HepG2 (cell line): ENCODE measurements around the gene ZMYND8. TPM values are rescaled to one million over a fixed set of nuclear protein-coding genes. Genes with fewer than 3 reads are reported as not detected.

Experiments used
- ATAC-seq: fragments of 200-7000 bp; cut with Tn5 transposase; 3 replicates; pipeline ENCODE4 v1.9.1; 2020; ENCODE audit warnings: mild to moderate bottlenecking, moderate library complexity
- BruUV-seq: library from RNA; stranded (reverse); fragments of 400-500 nt; replicated peaks from 2 replicates; lab custom pipeline; 2021; lab: Mats Ljungman, UMichigan
- CTCF ChIA-PET: fragments of 300-600 bp; formaldehyde crosslinking; extraction: SDS; loops from one replicate; lab custom pipeline; 2021; ENCODE audit warnings: low total read pairs, inconsistent platforms, low intra/inter-chr PET ratio; lab: Yijun Ruan, JAX
- POLR2A ChIA-PET: fragments of 350-600 bp; sonication (Branson Sonifier 250); formaldehyde crosslinking; loops from one replicate; lab custom pipeline; 2020; ENCODE audit warnings: antibody characterized with exemption, inconsistent platforms; lab: Yijun Ruan, JAX
- DNase-seq: peaks from one replicate; pipeline ENCODE4 v3.0.0-alpha.2; 2015; ENCODE audit warnings: low spot score
- FAIRE-seq: peaks from 3 replicates; lab custom pipeline; 2011; peaks lifted over from hg19 to GRCh38; lab: Jason Lieb, UNC
- H2AFZ ChIP-seq: one replicate; pipeline ENCODE4 v1.6.1; 2011; ENCODE audit warnings: low read length, inconsistent platforms
- H3K27ac ChIP-seq: fragments of 300-600 bp; 3 replicates; pipeline ENCODE4 v1.8.0; 2011; ENCODE audit warnings: mixed run types, mild to moderate bottlenecking, mixed read lengths, low read length, inconsistent platforms; ENCODE audit not compliant: insufficient read depth; ENCODE audit errors: extremely low read length
- H3K27me3 ChIP-seq, 2 experiments: fragments of 200-600 bp in 1 of 2; 2 replicates in 1 of 2; 3 replicates in 1 of 2; pipeline versions ENCODE4 v1.6.0 to v1.8.0; 2011; ENCODE audit warnings: low read length in 2 of 2, mild to moderate bottlenecking in 2 of 2, moderate library complexity in 2 of 2, inconsistent platforms in 1 of 2; ENCODE audit not compliant: insufficient read depth in 2 of 2, control insufficient read depth in 1 of 2
- H3K36me3 ChIP-seq, 2 experiments: fragments of 200-600 bp in 1 of 2; replicated peaks in 1 of 2; 2 replicates in 1 of 2; 3 replicates in 1 of 2; pipeline versions ENCODE4 v1.5.1 to v1.8.0; 2011; ENCODE audit warnings: low read length in 2 of 2, inconsistent platforms in 1 of 2; ENCODE audit not compliant: insufficient read depth in 2 of 2, control insufficient read depth in 1 of 2
- H3K4me1 ChIP-seq: 2 replicates; pipeline ENCODE4 v1.5.1; 2012; ENCODE audit warnings: low read length, inconsistent platforms; ENCODE audit not compliant: insufficient read depth
- H3K4me2 ChIP-seq: 2 replicates; pipeline ENCODE4 v1.6.0; 2011; ENCODE audit warnings: low read depth, low read length, inconsistent platforms
- H3K4me3 ChIP-seq, 3 experiments: fragments of 200-600 bp in 1 of 3; sonication (generic), shearing (Covaris generic) in 1 of 3; replicated peaks in 1 of 3; 2 replicates each; pipeline ENCODE4 v1.5.1; 2011 to 2016; ENCODE audit warnings: low read length in 3 of 3, inconsistent platforms in 2 of 3, low read depth in 2 of 3, mild to moderate bottlenecking in 2 of 3, control low read depth in 1 of 3, mixed read lengths in 1 of 3; ENCODE audit not compliant: insufficient read depth in 1 of 3
- H3K79me2 ChIP-seq: one replicate; pipeline ENCODE4 v1.6.1; 2011; ENCODE audit warnings: low read length, inconsistent platforms; ENCODE audit not compliant: insufficient read depth
- H3K9ac ChIP-seq: 2 replicates; pipeline ENCODE4 v1.6.0; 2011; ENCODE audit warnings: mild to moderate bottlenecking, low read depth, low read length, inconsistent platforms; ENCODE audit not compliant: insufficient read depth
- H3K9me3 ChIP-seq: 2 replicates; pipeline ENCODE4 v1.5.1; 2012; ENCODE audit warnings: mild to moderate bottlenecking, low read length
- H4K20me1 ChIP-seq: 2 replicates; pipeline ENCODE4 v1.6.0; 2011; ENCODE audit warnings: inconsistent platforms, mild to moderate bottlenecking, low read length, moderate library complexity; ENCODE audit not compliant: insufficient read depth
- FOXC1 ChIP-seq: sonication (generic); formaldehyde crosslinking; IDR thresholded peaks from 2 replicates; pipeline ENCODE4 v1.8.0; 2022; ENCODE audit warnings: mild to moderate bottlenecking, missing genetic modification reagents, borderline replicate concordance
- FOXP1 ChIP-seq, 2 experiments: fragments of 450-650 bp in 1 of 2; IDR thresholded peaks; 2 replicates each; pipeline ENCODE4 v1.6.1; 2017 to 2018; ENCODE audit warnings: antibody characterized with exemption in 1 of 2
- ISX ChIP-seq: sonication (generic); formaldehyde crosslinking; conservative IDR thresholded peaks from 2 replicates; pipeline ENCODE4 v1.5.0; 2020; ENCODE audit warnings: missing genetic modification reagents
- KLF16 ChIP-seq, 2 experiments: sonication (generic) in 1 of 2; formaldehyde crosslinking in 1 of 2; IDR thresholded peaks; 2 replicates each; pipeline versions ENCODE4 v1.6.1 to v1.8.0; 2016 to 2023; ENCODE audit warnings: missing genetic modification reagents in 2 of 2, missing compliant biosample characterization in 1 of 2
- MXD4 ChIP-seq: IDR thresholded peaks from 2 replicates; pipeline ENCODE4 v1.6.1; 2016; ENCODE audit warnings: mild to moderate bottlenecking, missing biosample characterization, missing genetic modification reagents
- SIN3B ChIP-seq: fragments of 150-350 bp; IDR thresholded peaks from 2 replicates; pipeline ENCODE4 v1.6.1; 2014; ENCODE audit warnings: low read length
- SRSF9 ChIP-seq: fragments of 200-400 bp; formaldehyde crosslinking; IDR thresholded peaks from 2 replicates; pipeline ENCODE4 v1.6.1; 2018; ENCODE audit warnings: borderline replicate concordance, mild to moderate bottlenecking, low read depth, low read length; ENCODE audit not compliant: insufficient read depth, poor library complexity, severe bottlenecking
- ZNF230 ChIP-seq: sonication (generic); formaldehyde crosslinking; IDR thresholded peaks from 2 replicates; pipeline ENCODE4 v1.4.0; 2020; ENCODE audit warnings: mild to moderate bottlenecking, missing genetic modification reagents
- ZNF280B ChIP-seq: sonication (generic); formaldehyde crosslinking; IDR thresholded peaks from 2 replicates; pipeline ENCODE4 v1.5.0; 2020; ENCODE audit warnings: missing genetic modification reagents, mild to moderate bottlenecking, borderline replicate concordance
- ZNF546 ChIP-seq: sonication (generic); formaldehyde crosslinking; conservative IDR thresholded peaks from 2 replicates; pipeline ENCODE4 v1.8.1; 2023; ENCODE audit warnings: mild to moderate bottlenecking, missing genetic modification reagents
- ZNF550 ChIP-seq: sonication (generic); formaldehyde crosslinking; IDR thresholded peaks from 2 replicates; pipeline ENCODE4 v1.4.0; 2020; ENCODE audit warnings: mild to moderate bottlenecking, missing genetic modification reagents, borderline replicate concordance
- WGBS: methylation state at CpG from one replicate; pipeline ENCODE4 v1.1.6; 2017; ENCODE audit warnings: low lambda C conversion rate; 5-methylcytosine and 5-hydroxymethylcytosine counted together
- in situ Hi-C: cut with HindIII; loops from 2 replicates; pipeline ENCODE4 v1.10.0; 2017; ENCODE audit warnings: low pct_unique_long_range_greater_than_20kb; ENCODE audit not compliant: extremely low pct_ligation_motif_present
- intact Hi-C: fragments of 100-400 bp; cut with micrococcal nuclease; formaldehyde crosslinking; loops from one replicate; pipeline ENCODE4 v1.10.0; 2022; ENCODE audit not compliant: unreplicated experiment
- polyA plus RNA-seq, 8 experiments: library from polyadenylated mRNA; depleted of rRNA in 3 of 8; stranded (reverse) in 7 of 8; unstranded in 1 of 8; fragments of >200 nt; fragmentation: Illumina TruSeq in 4 of 8; extraction: Trizol in 4 of 8; gene quantifications; 2 replicates each; pipeline versions ENCODE4 v1.2.1 to v1.2.3, GENCODE V29; 2011 to 2016; ENCODE audit warnings: low read depth in 4 of 8, missing spikeins in 1 of 8, mixed read lengths in 1 of 8; ENCODE audit not compliant: insufficient read depth in 1 of 8
- total RNA-seq, 5 experiments: library from RNA; depleted of rRNA; stranded (reverse); fragments of >200 nt; fragmentation: Illumina TruSeq; extraction: Trizol; gene quantifications; 2 replicates each; pipeline ENCODE4 v1.2.3, GENCODE V29; 2016; ENCODE audit warnings: low read depth in 1 of 5
- TF ChIP-seq, protein P1 (sequence below): sonication (generic); formaldehyde crosslinking; IDR thresholded peaks from 2 replicates; pipeline ENCODE4 v1.4.0; 2020; ENCODE audit warnings: missing genetic modification reagents, borderline replicate concordance
- TF ChIP-seq, protein P2 (sequence below): sonication (generic); formaldehyde crosslinking; IDR thresholded peaks from 2 replicates; pipeline ENCODE4 v1.9.0; 2021; ENCODE audit warnings: missing genetic modification reagents, borderline replicate concordance
- TF ChIP-seq, protein P3 (sequence below): sonication (generic); formaldehyde crosslinking; IDR thresholded peaks from 2 replicates; pipeline ENCODE4 v1.4.0; 2020; ENCODE audit warnings: missing genetic modification reagents, borderline replicate concordance

ZMYND8 gene
- total and polyA plus RNA-seq, 2 of the 13 experiments (the other 11 are each of a cell fraction or from before 2014, with no cell fraction given), result 53.9 to 84.7 TPM

DNA sequence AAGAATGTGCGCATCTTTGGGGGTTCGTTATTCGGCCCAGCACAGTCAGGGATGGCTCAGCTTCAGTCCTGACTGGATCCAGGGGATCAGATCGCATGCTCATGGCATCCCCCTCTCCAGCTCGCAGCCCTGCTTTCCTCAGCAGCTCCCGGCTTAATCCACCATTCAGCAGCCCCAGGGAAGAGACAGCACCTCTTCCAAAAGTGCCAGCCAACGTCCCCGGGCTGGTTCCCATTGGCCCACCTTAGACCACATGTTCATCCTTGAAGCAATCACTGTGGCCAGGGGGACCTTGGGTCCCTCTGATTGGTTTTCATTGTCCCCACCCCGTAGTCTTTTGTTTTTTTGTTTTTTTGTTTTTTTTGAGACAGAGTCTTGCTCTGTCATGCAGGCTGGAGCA is 188.7 kb downstream of the ZMYND8 start:
- Histone ChIP-seq H3K4me2 (no peak overlapping the region), H3K4me1 (peaks cover 27% of the 10 kb centered on the region), H3K27ac (no peak overlapping the region), H3K9me3 (no peaks in the 10 kb centered on the region), H4K20me1 (no peaks in the 10 kb centered on the region), H3K79me2 (no peaks in the 10 kb centered on the region), H3K27me3 (peaks cover 3 to 16% of the 10 kb centered on the region in 2 experiments; a peak in 2 of 5 replicates), H3K36me3 (no peaks in the 10 kb centered on the region), H3K4me3 (no peak overlapping the region), H3K9ac (no peak overlapping the region), H2AFZ (no peak overlapping the region)
- intact Hi-C loops (no loop called here), in situ Hi-C loops (no loop called here)
- ChIA-PET CTCF (no interaction called here), POLR2A (no interaction called here)
- FAIRE-seq (no peak), DNase-seq (no peak), ATAC-seq (no peak)
- BruUV-seq, result no TSS peak
- WGBS, result 73% methylated on average over 9 of the region's 9 CpGs
- TF ChIP-seq KLF16 (CRISPR knock-in tag; IDR thresholded peaks at IDR 0.05) (no peak), ISX (CRISPR knock-in tag) (no peak), ZNF230 (CRISPR knock-in tag) (no peak), ZNF550 (CRISPR knock-in tag) (no peak), SIN3B (no peak), ZNF280B (no peak), ZNF546 (CRISPR knock-in tag) (no peak), MXD4 (no peak), SRSF9 (no peak), FOXP1 (IDR thresholded peaks at IDR 0.05) (no peak), FOXP1 (CRISPR knock-in tag; IDR thresholded peaks at IDR 0.05) (no peak), FOXC1 (CRISPR knock-in tag) (no peak)
- TF ChIP-seq, protein P1, sequence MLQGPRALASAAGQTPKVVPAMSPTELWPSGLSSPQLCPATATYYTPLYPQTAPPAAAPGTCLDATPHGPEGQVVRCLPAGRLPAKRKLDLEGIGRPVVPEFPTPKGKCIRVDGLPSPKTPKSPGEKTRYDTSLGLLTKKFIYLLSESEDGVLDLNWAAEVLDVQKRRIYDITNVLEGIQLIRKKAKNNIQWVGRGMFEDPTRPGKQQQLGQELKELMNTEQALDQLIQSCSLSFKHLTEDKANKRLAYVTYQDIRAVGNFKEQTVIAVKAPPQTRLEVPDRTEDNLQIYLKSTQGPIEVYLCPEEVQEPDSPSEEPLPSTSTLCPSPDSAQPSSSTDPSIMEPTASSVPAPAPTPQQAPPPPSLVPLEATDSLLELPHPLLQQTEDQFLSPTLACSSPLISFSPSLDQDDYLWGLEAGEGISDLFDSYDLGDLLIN (CRISPR knock-in tag), result no peak
- TF ChIP-seq, protein P2, sequence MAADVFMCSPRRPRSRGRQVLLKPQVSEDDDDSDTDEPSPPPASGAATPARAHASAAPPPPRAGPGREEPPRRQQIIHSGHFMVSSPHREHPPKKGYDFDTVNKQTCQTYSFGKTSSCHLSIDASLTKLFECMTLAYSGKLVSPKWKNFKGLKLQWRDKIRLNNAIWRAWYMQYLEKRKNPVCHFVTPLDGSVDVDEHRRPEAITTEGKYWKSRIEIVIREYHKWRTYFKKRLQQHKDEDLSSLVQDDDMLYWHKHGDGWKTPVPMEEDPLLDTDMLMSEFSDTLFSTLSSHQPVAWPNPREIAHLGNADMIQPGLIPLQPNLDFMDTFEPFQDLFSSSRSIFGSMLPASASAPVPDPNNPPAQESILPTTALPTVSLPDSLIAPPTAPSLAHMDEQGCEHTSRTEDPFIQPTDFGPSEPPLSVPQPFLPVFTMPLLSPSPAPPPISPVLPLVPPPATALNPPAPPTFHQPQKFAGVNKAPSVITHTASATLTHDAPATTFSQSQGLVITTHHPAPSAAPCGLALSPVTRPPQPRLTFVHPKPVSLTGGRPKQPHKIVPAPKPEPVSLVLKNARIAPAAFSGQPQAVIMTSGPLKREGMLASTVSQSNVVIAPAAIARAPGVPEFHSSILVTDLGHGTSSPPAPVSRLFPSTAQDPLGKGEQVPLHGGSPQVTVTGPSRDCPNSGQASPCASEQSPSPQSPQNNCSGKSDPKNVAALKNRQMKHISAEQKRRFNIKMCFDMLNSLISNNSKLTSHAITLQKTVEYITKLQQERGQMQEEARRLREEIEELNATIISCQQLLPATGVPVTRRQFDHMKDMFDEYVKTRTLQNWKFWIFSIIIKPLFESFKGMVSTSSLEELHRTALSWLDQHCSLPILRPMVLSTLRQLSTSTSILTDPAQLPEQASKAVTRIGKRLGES (CRISPR knock-in tag), result no peak
- TF ChIP-seq, protein P3, sequence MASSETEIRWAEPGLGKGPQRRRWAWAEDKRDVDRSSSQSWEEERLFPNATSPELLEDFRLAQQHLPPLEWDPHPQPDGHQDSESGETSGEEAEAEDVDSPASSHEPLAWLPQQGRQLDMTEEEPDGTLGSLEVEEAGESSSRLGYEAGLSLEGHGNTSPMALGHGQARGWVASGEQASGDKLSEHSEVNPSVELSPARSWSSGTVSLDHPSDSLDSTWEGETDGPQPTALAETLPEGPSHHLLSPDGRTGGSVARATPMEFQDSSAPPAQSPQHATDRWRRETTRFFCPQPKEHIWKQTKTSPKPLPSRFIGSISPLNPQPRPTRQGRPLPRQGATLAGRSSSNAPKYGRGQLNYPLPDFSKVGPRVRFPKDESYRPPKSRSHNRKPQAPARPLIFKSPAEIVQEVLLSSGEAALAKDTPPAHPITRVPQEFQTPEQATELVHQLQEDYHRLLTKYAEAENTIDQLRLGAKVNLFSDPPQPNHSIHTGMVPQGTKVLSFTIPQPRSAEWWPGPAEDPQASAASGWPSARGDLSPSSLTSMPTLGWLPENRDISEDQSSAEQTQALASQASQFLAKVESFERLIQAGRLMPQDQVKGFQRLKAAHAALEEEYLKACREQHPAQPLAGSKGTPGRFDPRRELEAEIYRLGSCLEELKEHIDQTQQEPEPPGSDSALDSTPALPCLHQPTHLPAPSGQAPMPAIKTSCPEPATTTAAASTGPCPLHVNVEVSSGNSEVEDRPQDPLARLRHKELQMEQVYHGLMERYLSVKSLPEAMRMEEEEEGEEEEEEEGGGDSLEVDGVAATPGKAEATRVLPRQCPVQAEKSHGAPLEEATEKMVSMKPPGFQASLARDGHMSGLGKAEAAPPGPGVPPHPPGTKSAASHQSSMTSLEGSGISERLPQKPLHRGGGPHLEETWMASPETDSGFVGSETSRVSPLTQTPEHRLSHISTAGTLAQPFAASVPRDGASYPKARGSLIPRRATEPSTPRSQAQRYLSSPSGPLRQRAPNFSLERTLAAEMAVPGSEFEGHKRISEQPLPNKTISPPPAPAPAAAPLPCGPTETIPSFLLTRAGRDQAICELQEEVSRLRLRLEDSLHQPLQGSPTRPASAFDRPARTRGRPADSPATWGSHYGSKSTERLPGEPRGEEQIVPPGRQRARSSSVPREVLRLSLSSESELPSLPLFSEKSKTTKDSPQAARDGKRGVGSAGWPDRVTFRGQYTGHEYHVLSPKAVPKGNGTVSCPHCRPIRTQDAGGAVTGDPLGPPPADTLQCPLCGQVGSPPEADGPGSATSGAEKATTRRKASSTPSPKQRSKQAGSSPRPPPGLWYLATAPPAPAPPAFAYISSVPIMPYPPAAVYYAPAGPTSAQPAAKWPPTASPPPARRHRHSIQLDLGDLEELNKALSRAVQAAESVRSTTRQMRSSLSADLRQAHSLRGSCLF (CRISPR knock-in tag), result no peak
